Fibroblast of villous mesenchyme (primary cell): ENCODE measurements around the gene PCBD2. TPM values are rescaled to one million over a fixed set of nuclear protein-coding genes. Genes with fewer than 3 reads are reported as not detected.

Experiments
- DNase-seq: peaks from one replicate; pipeline ENCODE4 v3.0.0-alpha.2; 2010; ENCODE audit warnings: low read depth
- H3K4me3 ChIP-seq: 2 replicates; pipeline ENCODE4 v1.5.1; 2011; ENCODE audit warnings: low read depth, mild to moderate bottlenecking, low read length
- CTCF ChIP-seq: IDR thresholded peaks from 2 replicates; pipeline ENCODE4 v1.5.1; 2012; ENCODE audit warnings: low read depth, mild to moderate bottlenecking, low read length; ENCODE audit not compliant: insufficient read depth
- small RNA-seq: library from RNA; depleted of rRNA; stranded (forward); fragments of <200 nt; gene quantifications from one replicate; pipeline ENCODE3, GENCODE V24; 2012
- total RNA-seq: library from RNA; depleted of rRNA; stranded (reverse); fragments of >200 nt; gene quantifications from 2 replicates; pipeline ENCODE4 v1.2.3, GENCODE V29; 2012

PCBD2 gene
- total RNA-seq, 1 donor = 4.7 TPM

- H3K4me3 ChIP-seq = no peak overlapping the region
- TF ChIP-seq CTCF = no peak
- no peak for DNase-seq
These were observed 105.0 kb downstream of the PCBD2 start for GRCh38 chr5:135009736-135010501.

GRCh38 chr5:135010502-135011354 is 105.8 kb downstream of the PCBD2 start:
- TF ChIP-seq CTCF = peak; percentile 44
- DNase-seq = peak; percentile 19
- H3K4me3 ChIP-seq = no peak overlapping the region

GRCh38 chr5:135011355-135012032 is 106.6 kb downstream of the PCBD2 start:
- no peak for DNase-seq
- no peak for TF ChIP-seq CTCF
- no peak overlapping the region for H3K4me3 ChIP-seq

- no peak overlapping the region for H3K4me3 ChIP-seq
- DNase-seq = no peak
- TF ChIP-seq CTCF = no peak
These were observed 107.2 kb downstream of the PCBD2 start for GRCh38 chr5:135012033-135012588.

Small RNAs within 50 kb of the gene (small RNA-seq; reads per million reads assigned to genes)
- gene MIR4461 = not detected
- not detected for gene MTND3P25
- not detected for gene MTND4LP30

Other genes starting within 250 kb of the PCBD2 start
- gene CAMLG, start 166.6 kb upstream of the PCBD2 start, total RNA-seq = 21.9 and 33.2 TPM in 2 replicates
- gene DDX46, start 146.4 kb upstream of the PCBD2 start, total RNA-seq = 26.1 and 29.8 TPM in 2 replicates
- 46.4 and 59.6 TPM in 2 replicates for gene C5orf24, start 59.2 kb upstream of the PCBD2 start, total RNA-seq
- 138 and 141 TPM in 2 replicates for gene TXNDC15, start 30.8 kb upstream of the PCBD2 start, total RNA-seq
- gene CATSPER3, start 62.8 kb downstream of the PCBD2 start, total RNA-seq = under 0.01 TPM in 1 of 2 replicates, not detected in the other
- gene PITX1, start 129.1 kb downstream of the PCBD2 start, total RNA-seq = 19.9 and 66.7 TPM in 2 replicates